Endothelial cell (in vitro differentiated cells): ENCODE measurements around the gene AGAP2. TPM values are rescaled to one million over a fixed set of nuclear protein-coding genes. Genes with fewer than 3 reads are reported as not detected.

Experiments
- DNase-seq: peaks from one replicate; pipeline ENCODE4 v3.0.0; 2021; ENCODE audit warnings: low spot score
- H3K27ac Mint-ChIP-seq: one replicate; pipeline ENCODE4 v1.8.0; 2021; ENCODE audit warnings: mixed read lengths, inconsistent platforms; ENCODE audit not compliant: unreplicated experiment
- H3K27me3 Mint-ChIP-seq: one replicate; pipeline ENCODE4 v1.8.0; 2021; ENCODE audit warnings: mild to moderate bottlenecking, moderate library complexity, mixed read lengths, inconsistent platforms; ENCODE audit not compliant: unreplicated experiment
- H3K36me3 Mint-ChIP-seq: one replicate; pipeline ENCODE4 v1.8.0; 2021; ENCODE audit warnings: mild to moderate bottlenecking, low read depth, mixed read lengths, inconsistent platforms; ENCODE audit not compliant: unreplicated experiment
- H3K4me1 Mint-ChIP-seq: one replicate; pipeline ENCODE4 v1.8.0; 2021; ENCODE audit warnings: mild to moderate bottlenecking, mixed read lengths, inconsistent platforms; ENCODE audit not compliant: unreplicated experiment
- H3K4me3 Mint-ChIP-seq: one replicate; pipeline ENCODE4 v1.8.0; 2021; ENCODE audit warnings: mild to moderate bottlenecking, mixed read lengths, inconsistent platforms; ENCODE audit not compliant: unreplicated experiment
- H3K9me3 Mint-ChIP-seq: one replicate; pipeline ENCODE4 v1.8.0; 2021; ENCODE audit warnings: mixed read lengths, inconsistent platforms; ENCODE audit not compliant: unreplicated experiment
- CTCF ChIP-seq: fragments of 200-600 bp; sonication (generic); IDR thresholded peaks from one replicate; pipeline ENCODE4 v1.5.0; 2021; ENCODE audit warnings: antibody characterized with exemption; ENCODE audit not compliant: unreplicated experiment
- long read RNA-seq: library from polyadenylated mRNA; unstranded; transcript quantifications from one replicate; pipeline ENCODE4 v2.0.0, GENCODE V29; 2020; ENCODE audit not compliant: unreplicated experiment
- total RNA-seq: library from RNA; stranded (reverse); fragmentation: NEBNext Ultra II Directional; extraction: Animal tissue kit (Norgen Biotek cat#: 25700); gene quantifications from one replicate; pipeline ENCODE4 v1.2.1, GENCODE V29; 2021; ENCODE audit not compliant: unreplicated experiment

Gene AGAP2
- total RNA-seq, result 27.0 TPM
- long read RNA-seq, partial matches to known transcripts, result 1 of 3 reads
- long read RNA-seq, other reads (novel, unspliced or antisense), result 2 of 3 reads

GRCh38 chr12:57738661-57739237, at the start of gene AGAP2:
TSS of gene AGAP2 (minus strand) at chr12:57738742. CDS start at chr12:57738246, 496 bp downstream.
- peaks cover 36% of the 10 kb centered on the region for H3K4me1 Mint-ChIP-seq
- H3K4me3 Mint-ChIP-seq, result peak within 1 kb of the TSS; percentile 75
- peaks cover 24% of the 10 kb centered on the region for H3K36me3 Mint-ChIP-seq
- peak within 1 kb of the TSS; percentile 59 for H3K27ac Mint-ChIP-seq
- peaks cover 41% of the 10 kb centered on the region for H3K27me3 Mint-ChIP-seq
- DNase-seq, result peak; percentile 41
- H3K9me3 Mint-ChIP-seq, result no peaks in the 10 kb centered on the region
- TF ChIP-seq CTCF, result no peak

- H3K36me3 Mint-ChIP-seq, result peaks cover 30% of the 10 kb centered on the region
- peak overlapping the region; percentile 31 for H3K4me3 Mint-ChIP-seq
- no peak for TF ChIP-seq CTCF
- H3K9me3 Mint-ChIP-seq, result no peaks in the 10 kb centered on the region
- H3K27me3 Mint-ChIP-seq, result peaks cover 2% of the 10 kb centered on the region
- H3K4me1 Mint-ChIP-seq, result peaks cover 15% of the 10 kb centered on the region
- no peak for DNase-seq
- no peak overlapping the region for H3K27ac Mint-ChIP-seq
Measured at GRCh38 chr12:57783861-57784260, 45.3 kb upstream of the AGAP2 start.

GRCh38 chr12:57783466-57783801, 44.9 kb upstream of the AGAP2 start:
- DNase-seq, result no peak
- Mint-ChIP-seq H3K36me3 (peaks cover 30% of the 10 kb centered on the region), H3K27me3 (peaks cover 2% of the 10 kb centered on the region), H3K27ac (peak overlapping the region; percentile 61), H3K4me3 (peak overlapping the region; percentile 100), H3K4me1 (peaks cover 15% of the 10 kb centered on the region), H3K9me3 (no peaks in the 10 kb centered on the region)
- TF ChIP-seq CTCF, result no peak

GRCh38 chr12:57782608-57783465, 44.3 kb upstream of the AGAP2 start, which contains the start of gene TSFM:
TSS of gene TSFM (plus strand) at chr12:57782787. CDS start at chr12:57782802, 15 bp downstream.
- peak; percentile 95 for DNase-seq
- peaks cover 2% of the 10 kb centered on the region for H3K27me3 Mint-ChIP-seq
- H3K36me3 Mint-ChIP-seq, result peaks cover 30% of the 10 kb centered on the region
- peak within 1 kb of the TSS; percentile 61 for H3K27ac Mint-ChIP-seq
- H3K4me1 Mint-ChIP-seq, result peaks cover 15% of the 10 kb centered on the region
- H3K4me3 Mint-ChIP-seq, result peak within 1 kb of the TSS; percentile 100
- peak; percentile 83 for TF ChIP-seq CTCF
- no peaks in the 10 kb centered on the region for H3K9me3 Mint-ChIP-seq

- Mint-ChIP-seq H3K9me3 (no peaks in the 10 kb centered on the region), H3K4me1 (peaks cover 15% of the 10 kb centered on the region), H3K27me3 (peaks cover 2% of the 10 kb centered on the region), H3K4me3 (peak overlapping the region; percentile 100), H3K27ac (no peak overlapping the region), H3K36me3 (peaks cover 28% of the 10 kb centered on the region)
- TF ChIP-seq CTCF, result no peak
- no peak for DNase-seq
Measured at GRCh38 chr12:57782243-57782607, 43.7 kb upstream of the AGAP2 start.
